Spinal cord (tissue), 10 donors: ENCODE data around the gene GARIN5B. TPM values are rescaled to one million over a fixed set of nuclear protein-coding genes. Genes with fewer than 3 reads are reported as not detected.

Experiments used
- DNase-seq, 6 donors: peaks; one replicate each; pipeline versions ENCODE4 v3.0.0 to v3.0.0-alpha.2; 2013 to 2015; ENCODE audit warnings: low spot score in 6 of 6, low read depth in 4 of 6
- H3K27ac ChIP-seq: one replicate; pipeline ENCODE4 v1.5.1; 2013; ENCODE audit warnings: low read depth, low read length, control low read depth
- H3K27me3 ChIP-seq: one replicate; pipeline ENCODE4 v1.6.1; 2013; ENCODE audit warnings: low read length; ENCODE audit not compliant: control insufficient read depth, insufficient read depth
- H3K36me3 ChIP-seq: one replicate; pipeline ENCODE4 v1.6.1; 2013; ENCODE audit warnings: low read length; ENCODE audit not compliant: control insufficient read depth, insufficient read depth
- H3K4me1 ChIP-seq: one replicate; pipeline ENCODE4 v1.6.1; 2013; ENCODE audit warnings: low read length; ENCODE audit not compliant: control insufficient read depth, insufficient read depth
- H3K4me3 ChIP-seq: one replicate; pipeline ENCODE4 v1.5.1; 2013; ENCODE audit warnings: low read depth, low read length, control low read depth
- H3K9me3 ChIP-seq: one replicate; pipeline ENCODE4 v1.6.1; 2013; ENCODE audit warnings: low read length; ENCODE audit not compliant: control insufficient read depth, insufficient read depth
- WGBS: methylation state at CpG from one replicate; pipeline ENCODE4 v1.1.5; 2013; ENCODE audit warnings: missing lambda C conversion rate; ENCODE audit not compliant: insufficient coverage; 5-methylcytosine and 5-hydroxymethylcytosine counted together
- polyA plus RNA-seq, 2 donors: library from polyadenylated mRNA; unstranded; fragments of 120-200 nt; gene quantifications; one replicate each; pipeline ENCODE4 v1.2.1, GENCODE V29; 2013; ENCODE audit not compliant: insufficient read length in 2 of 2
- total RNA-seq, 2 donors: library from RNA; depleted of rRNA in 1 of 2; stranded (reverse); fragments of 120-200 nt in 1 of 2; fragments of >200 nt in 1 of 2; gene quantifications; one replicate each; pipeline versions ENCODE4 v1.2.3 to v1.2.4, GENCODE V29; 2013 to 2014
- donor health status: healthy.

The GARIN5B gene
- total and polyA plus RNA-seq, 4 donors, result 0.14 to 0.43 TPM; not detected in 2

- Histone ChIP-seq H3K27me3 (peaks cover 6% of the 10 kb centered on the region), H3K9me3 (no peaks in the 10 kb centered on the region), H3K36me3 (peaks cover 12% of the 10 kb centered on the region), H3K4me3 (no peak overlapping the region), H3K27ac (no peak overlapping the region), H3K4me1 (peaks cover 38% of the 10 kb centered on the region)
- WGBS, result no CpG with 5 or more reads among the region's 3 CpGs
- DNase-seq, result no peak
Measured at GRCh38 chr19:55382522-55383054, 19.5 kb upstream of the GARIN5B start.

- 96% methylated on average over 5 of the region's 5 CpGs for WGBS
- DNase-seq, result no peak
- no peak overlapping the region for H3K27ac ChIP-seq
Measured at GRCh38 chr19:55382013-55382412, 19.0 kb upstream of the GARIN5B start.

GRCh38 chr19:55379174-55379573 is 16.1 kb upstream of the GARIN5B start:
- H3K27me3 ChIP-seq, result peaks cover 30% of the 10 kb centered on the region
- H3K27ac ChIP-seq, result no peak overlapping the region
- WGBS, result 20% methylated on average over 1 of the region's 11 CpGs
- H3K4me3 ChIP-seq, result no peak overlapping the region
- H3K9me3 ChIP-seq, result no peaks in the 10 kb centered on the region
- H3K4me1 ChIP-seq, result peaks cover 31% of the 10 kb centered on the region
- no peak for DNase-seq
- H3K36me3 ChIP-seq, result no peaks in the 10 kb centered on the region

More at GRCh38 chr19:55382013-55382412, 19.0 kb upstream of the GARIN5B start:
- Histone ChIP-seq H3K4me3 (no peak overlapping the region), H3K36me3 (peaks cover 7% of the 10 kb centered on the region), H3K4me1 (peaks cover 37% of the 10 kb centered on the region), H3K9me3 (no peaks in the 10 kb centered on the region), H3K27me3 (peaks cover 11% of the 10 kb centered on the region)

- H3K4me3 ChIP-seq, result no peak overlapping the region
- peaks cover 29% of the 10 kb centered on the region for H3K4me1 ChIP-seq
- no peaks in the 10 kb centered on the region for H3K9me3 ChIP-seq
- H3K27ac ChIP-seq, result no peak overlapping the region
- H3K27me3 ChIP-seq, result peaks cover 44% of the 10 kb centered on the region
- peak in 1 of 6 donors; percentile 37 for DNase-seq
- H3K36me3 ChIP-seq, result no peaks in the 10 kb centered on the region
- WGBS, result 11% methylated on average over 43 of the region's 43 CpGs
Measured at GRCh38 chr19:55377356-55378131, 14.5 kb upstream of the GARIN5B start.

GRCh38 chr19:55376241-55376933 is 13.3 kb upstream of the GARIN5B start, which contains the start of gene TMEM190:
Gene TMEM190 (plus strand): TSS chr19:55376826. CDS start chr19:55376854, 28 bp downstream.
- Histone ChIP-seq H3K4me3 (no peak within 1 kb of the TSS), H3K9me3 (no peaks in the 10 kb centered on the region), H3K4me1 (peaks cover 29% of the 10 kb centered on the region), H3K27me3 (peaks cover 55% of the 10 kb centered on the region), H3K36me3 (no peaks in the 10 kb centered on the region), H3K27ac (no peak within 1 kb of the TSS)
- DNase-seq, result no peak
- WGBS, result 38% methylated on average over 15 of the region's 21 CpGs

- H3K4me1 ChIP-seq, result peaks cover 42% of the 10 kb centered on the region
- peaks cover 75% of the 10 kb centered on the region for H3K27me3 ChIP-seq
- WGBS, result 11% methylated on average over 23 of the region's 31 CpGs
- DNase-seq, result no peak
- H3K27ac ChIP-seq, result no peak overlapping the region
- H3K36me3 ChIP-seq, result no peaks in the 10 kb centered on the region
- no peaks in the 10 kb centered on the region for H3K9me3 ChIP-seq
- no peak overlapping the region for H3K4me3 ChIP-seq
Measured at GRCh38 chr19:55373993-55374757, 11.1 kb upstream of the GARIN5B start.

- H3K27me3 ChIP-seq, result peaks cover 82% of the 10 kb centered on the region
- no peaks in the 10 kb centered on the region for H3K9me3 ChIP-seq
- no peaks in the 10 kb centered on the region for H3K36me3 ChIP-seq
- H3K4me1 ChIP-seq, result peaks cover 49% of the 10 kb centered on the region
- WGBS, result 52% methylated on average over 8 of the region's 9 CpGs
- H3K4me3 ChIP-seq, result no peak overlapping the region
- DNase-seq, result no peak
- no peak overlapping the region for H3K27ac ChIP-seq
Measured at GRCh38 chr19:55373306-55373992, 10.4 kb upstream of the GARIN5B start.

- Histone ChIP-seq H3K4me3 (no peak overlapping the region), H3K4me1 (peaks cover 46% of the 10 kb centered on the region), H3K36me3 (no peaks in the 10 kb centered on the region), H3K9me3 (no peaks in the 10 kb centered on the region), H3K27me3 (peaks cover 84% of the 10 kb centered on the region), H3K27ac (no peak overlapping the region)
- WGBS, result 40% methylated on average over 21 of the region's 24 CpGs
- no peak for DNase-seq
Measured at GRCh38 chr19:55372316-55373081, 9.4 kb upstream of the GARIN5B start.
